Endothelial cell of umbilical vein (primary cell): Measurements from ENCODE around the gene MAGI1. TPM values are rescaled to one million over a fixed set of nuclear protein-coding genes. Genes with fewer than 3 reads are reported as not detected.

ENCODE experiments used
- BruUV-seq: library from RNA; stranded (reverse); fragments of 400-500 nt; replicated peaks from 2 replicates; lab custom pipeline; 2021; lab: Mats Ljungman, UMichigan
- CTCF ChIA-PET: fragments of 300-600, 350-600 bp; sonication (Branson Sonifier 250); formaldehyde crosslinking; loops from one replicate; lab custom pipeline; 2021; ENCODE audit warnings: antibody characterized with exemption, inconsistent platforms; lab: Charles Lee
- POLR2A ChIA-PET: fragments of 300-600, 350-600 bp; sonication (Branson Sonifier 250); formaldehyde crosslinking; loops from one replicate; lab custom pipeline; 2021; ENCODE audit warnings: antibody characterized with exemption, inconsistent platforms; lab: Charles Lee
- DNase-seq: peaks from one replicate; pipeline ENCODE4 v3.0.0-alpha.2; 2011; ENCODE audit warnings: low read depth, low spot score
- FAIRE-seq: peaks from 2 replicates; lab custom pipeline; 2011; peaks lifted over from hg19 to GRCh38; lab: Jason Lieb, UNC
- H2AFZ ChIP-seq: 2 replicates; pipeline ENCODE4 v1.6.0; 2012; ENCODE audit warnings: low read depth, low read length, control low read depth, inconsistent platforms
- H3K27ac ChIP-seq: 2 replicates; pipeline ENCODE4 v1.5.1; 2011; ENCODE audit warnings: low read depth, mild to moderate bottlenecking, control low read depth, low read length, moderate library complexity; ENCODE audit not compliant: insufficient read depth
- H3K27me3 ChIP-seq, 2 experiments: 2 replicates each; pipeline versions ENCODE4 v1.6.0 to v1.6.1; 2011; ENCODE audit warnings: low read length in 2 of 2, mixed read lengths in 1 of 2; ENCODE audit not compliant: control insufficient read depth in 2 of 2, insufficient read depth in 2 of 2
- H3K36me3 ChIP-seq, 2 experiments: 2 replicates in 1 of 2; 3 replicates in 1 of 2; pipeline ENCODE4 v1.5.1; 2011; ENCODE audit warnings: low read length in 2 of 2, mild to moderate bottlenecking in 1 of 2, moderate library complexity in 1 of 2; ENCODE audit not compliant: control insufficient read depth in 2 of 2, insufficient read depth in 2 of 2; ENCODE audit errors: extremely low read depth in 1 of 2
- H3K4me1 ChIP-seq: 3 replicates; pipeline ENCODE4 v1.5.1; 2011; ENCODE audit warnings: mild to moderate bottlenecking, low read length; ENCODE audit not compliant: control insufficient read depth, insufficient read depth; ENCODE audit errors: extremely low read depth
- H3K4me2 ChIP-seq: 2 replicates; pipeline ENCODE4 v1.6.1; 2011; ENCODE audit warnings: low read length, control low read depth, mixed read lengths; ENCODE audit not compliant: insufficient read depth
- H3K4me3 ChIP-seq, 3 experiments: fragments of 200-600 bp in 1 of 3; sonication (generic), shearing (Covaris generic) in 1 of 3; replicated peaks in 1 of 3; 2 replicates each; pipeline ENCODE4 v1.5.1; 2011 to 2016; ENCODE audit warnings: control low read depth in 3 of 3, low read length in 3 of 3, mild to moderate bottlenecking in 2 of 3, inconsistent platforms in 1 of 3, low read depth in 1 of 3, moderate library complexity in 1 of 3; ENCODE audit not compliant: insufficient read depth in 1 of 3
- H3K79me2 ChIP-seq: 2 replicates; pipeline ENCODE4 v1.6.0; 2012; ENCODE audit warnings: low read length, inconsistent platforms; ENCODE audit not compliant: control insufficient read depth, insufficient read depth
- H3K9ac ChIP-seq: replicated peaks from 2 replicates; pipeline ENCODE3; 2011; ENCODE audit warnings: low read length, control low read depth; ENCODE audit not compliant: insufficient read depth; ENCODE audit errors: extremely low read depth
- H3K9me1 ChIP-seq: replicated peaks from 3 replicates; pipeline ENCODE4 v1.6.0; 2011; ENCODE audit warnings: mild to moderate bottlenecking, low read length; ENCODE audit not compliant: control insufficient read depth, insufficient read depth; ENCODE audit errors: extremely low read depth
- H3K9me3 ChIP-seq: replicated peaks from 2 replicates; pipeline ENCODE4 v1.5.1; 2012; ENCODE audit warnings: low read length, inconsistent platforms; ENCODE audit not compliant: control insufficient read depth, insufficient read depth
- H4K20me1 ChIP-seq: replicated peaks from 2 replicates; pipeline ENCODE3; 2011; ENCODE audit warnings: mild to moderate bottlenecking, low read length; ENCODE audit not compliant: control insufficient read depth, insufficient read depth; ENCODE audit errors: extremely low read depth
- CTCF ChIP-seq, 2 donors: IDR thresholded peaks; 1 replicate in 1 of 2; 2 replicates in 1 of 2; pipeline ENCODE4 v1.5.1; 2011; ENCODE audit warnings: low read length in 2 of 2, mild to moderate bottlenecking in 2 of 2, moderate library complexity in 2 of 2, control low read depth in 1 of 2, inconsistent platforms in 1 of 2, low read depth in 1 of 2; ENCODE audit not compliant: insufficient read depth in 1 of 2; ENCODE audit errors: extremely low read depth in 1 of 2
- EZH2 ChIP-seq: IDR thresholded peaks from 2 replicates; pipeline ENCODE4 v1.6.1; 2012; ENCODE audit warnings: borderline replicate concordance, low read depth, mild to moderate bottlenecking, moderate library complexity, low read length, inconsistent platforms; ENCODE audit not compliant: severe bottlenecking
- FOS ChIP-seq: IDR thresholded peaks from 2 replicates; pipeline ENCODE4 v1.6.1; 2011; ENCODE audit warnings: mild to moderate bottlenecking, low read length, moderate library complexity, borderline replicate concordance; ENCODE audit not compliant: insufficient read depth
- GATA2 ChIP-seq: IDR thresholded peaks from 2 replicates; pipeline ENCODE4 v1.7.0; 2011; ENCODE audit warnings: low read depth, mild to moderate bottlenecking, moderate library complexity, mixed read lengths, low read length; ENCODE audit not compliant: insufficient read length, insufficient read depth
- JUN ChIP-seq: IDR thresholded peaks from 2 replicates; pipeline ENCODE4 v1.6.1; 2011; ENCODE audit warnings: borderline replicate concordance, low read depth; ENCODE audit not compliant: insufficient read length, insufficient read depth
- MAX ChIP-seq: IDR thresholded peaks from 2 replicates; pipeline ENCODE4 v1.6.1; 2011; ENCODE audit not compliant: insufficient read depth, insufficient read length
- MYC ChIP-seq: IDR thresholded peaks from one replicate; pipeline ENCODE4 v1.6.1; 2011; ENCODE audit warnings: mild to moderate bottlenecking, low read depth, low read length
- POLR2A ChIP-seq: IDR thresholded peaks from 2 replicates; pipeline ENCODE4 v1.6.1; 2012; ENCODE audit warnings: low read depth, mild to moderate bottlenecking, control low read depth, low read length
- POLR2AphosphoS5 ChIP-seq: IDR thresholded peaks from 2 replicates; pipeline ENCODE4 v1.6.1; 2012; ENCODE audit warnings: low read depth, mild to moderate bottlenecking, control low read depth, low read length, moderate library complexity; ENCODE audit not compliant: insufficient read depth
- dilution Hi-C: fragments of 300-500 bp; cut with MboI; formaldehyde crosslinking; loops from one replicate; pipeline ENCODE4 v1.15.0; 2019; ENCODE audit warnings: low sequenced_read_pairs; ENCODE audit not compliant: extremely low pct_ligation_motif_present
- intact Hi-C: fragments of 100-400 bp; cut with micrococcal nuclease; formaldehyde crosslinking; loops from one replicate; pipeline ENCODE4 v1.10.0; 2022
- polyA plus RNA-seq, 4 experiments: library from polyadenylated mRNA; depleted of rRNA in 3 of 4; stranded (reverse) in 3 of 4; unstranded in 1 of 4; fragments of >200 nt; gene quantifications; 2 replicates each; pipeline versions ENCODE4 v1.2.1 to v1.2.3, GENCODE V29; 2011 to 2012; ENCODE audit warnings: missing spikeins in 1 of 4
- total RNA-seq: library from RNA; stranded (reverse); gene quantifications from 2 replicates; pipeline ENCODE4 v1.2.3, GENCODE V29; 2021

MAGI1 gene
- total and polyA plus RNA-seq, 2 donors (not counting 3 experiments of a cell fraction or from before 2014, with no cell fraction given) = 10.1 to 47.9 TPM

GRCh38 chr3:65600888-65601287 lies 437.8 kb downstream of the MAGI1 start:
- dilution Hi-C loops = no loop called here
- Histone ChIP-seq H3K9me1 (no peaks in the 10 kb centered on the region), H2AFZ (no peak overlapping the region), H3K4me3 (no peak overlapping the region), H3K79me2 (no peaks in the 10 kb centered on the region), H3K36me3 (no peaks in the 10 kb centered on the region), H3K9me3 (no peaks in the 10 kb centered on the region), H3K4me1 (peaks cover 4% of the 10 kb centered on the region), H3K27me3 (peaks cover 18 to 21% of the 10 kb centered on the region in 2 experiments), H4K20me1 (no peaks in the 10 kb centered on the region), H3K4me2 (no peak overlapping the region), H3K27ac (no peak overlapping the region), H3K9ac (no peak overlapping the region)
- TF ChIP-seq EZH2 (no peak), FOS (no peak), GATA2 (no peak), MAX (no peak), MYC (no peak), CTCF (IDR thresholded peaks at IDR 0.05; ENCODE audit: extremely low read depth in 1 of 2, insufficient read depth in 1 of 2, low read depth in 1 of 2, low read length in 2 of 2) (no peak), JUN (no peak), POLR2A (no peak), POLR2AphosphoS5 (no peak)
- POLR2A ChIA-PET = no interaction called here
- no peak for DNase-seq
- no peak for FAIRE-seq
- CTCF ChIA-PET = no interaction called here
- BruUV-seq = no TSS peak
- intact Hi-C loops = no loop called here
